Stomach (tissue), 4 donors: ENCODE data around the gene LRAT.

Source experiments
- CTCF ChIP-seq, 7 experiments: fragments of 450-650 bp in 4 of 7; fragments of 200-600 bp in 3 of 7; sonication (generic) in 3 of 7; IDR thresholded peaks; one replicate each; pipeline ENCODE4 v1.5.1; 2016 to 2019; ENCODE audit warnings: antibody characterized with exemption in 7 of 7, control low read depth in 2 of 7, mild to moderate bottlenecking in 1 of 7
- EP300 ChIP-seq: sonication (generic); formaldehyde crosslinking; IDR thresholded peaks from one replicate; pipeline ENCODE4 v1.6.1; 2017; ENCODE audit warnings: antibody characterized with exemption
- POLR2A ChIP-seq, 4 donors: fragments of 450-650 bp; IDR thresholded peaks; one replicate each; pipeline ENCODE4 v1.6.1; 2016; ENCODE audit warnings: antibody characterized with exemption in 4 of 4, control low read depth in 2 of 4, mild to moderate bottlenecking in 1 of 4, moderate library complexity in 1 of 4
- POLR2AphosphoS5 ChIP-seq, 3 donors: sonication (generic); formaldehyde crosslinking; IDR thresholded peaks; one replicate each; pipeline ENCODE4 v1.6.1; 2016; ENCODE audit warnings: antibody characterized with exemption in 3 of 3

GRCh38 chr4:154714339-154715040 lies 29.3 kb upstream of the LRAT start:
- TF ChIP-seq EP300 = no peak
- no peak for TF ChIP-seq POLR2AphosphoS5 (IDR thresholded peaks at IDR 0.05)
- no peak for TF ChIP-seq POLR2A (IDR thresholded peaks at IDR 0.05)
- no peak for TF ChIP-seq CTCF (IDR thresholded peaks at IDR 0.05)
